Fibroblast of the aortic adventitia (primary cell): Measurements from ENCODE around the gene ZBTB40. TPM values are rescaled to one million over a fixed set of nuclear protein-coding genes. Genes with fewer than 3 reads are reported as not detected.

Source experiments
- DNase-seq: peaks from one replicate; pipeline ENCODE4 v3.0.0-alpha.2; 2010; ENCODE audit warnings: low read depth
- H3K4me3 ChIP-seq: 2 replicates; pipeline ENCODE4 v1.5.1; 2011; ENCODE audit warnings: low read depth, mild to moderate bottlenecking, control low read depth, low read length, moderate library complexity
- CTCF ChIP-seq: IDR thresholded peaks from 2 replicates; pipeline ENCODE4 v1.5.1; 2011; ENCODE audit warnings: mild to moderate bottlenecking, low read length, control low read depth, inconsistent platforms; ENCODE audit not compliant: insufficient read depth
- total RNA-seq: library from RNA; depleted of rRNA; stranded (reverse); fragments of >200 nt; gene quantifications from 2 replicates; pipeline ENCODE4 v1.2.3, GENCODE V29; 2012; ENCODE audit warnings: low replicate concordance

The ZBTB40 gene
- total RNA-seq, 1 donor = 10.0 TPM

DNA sequence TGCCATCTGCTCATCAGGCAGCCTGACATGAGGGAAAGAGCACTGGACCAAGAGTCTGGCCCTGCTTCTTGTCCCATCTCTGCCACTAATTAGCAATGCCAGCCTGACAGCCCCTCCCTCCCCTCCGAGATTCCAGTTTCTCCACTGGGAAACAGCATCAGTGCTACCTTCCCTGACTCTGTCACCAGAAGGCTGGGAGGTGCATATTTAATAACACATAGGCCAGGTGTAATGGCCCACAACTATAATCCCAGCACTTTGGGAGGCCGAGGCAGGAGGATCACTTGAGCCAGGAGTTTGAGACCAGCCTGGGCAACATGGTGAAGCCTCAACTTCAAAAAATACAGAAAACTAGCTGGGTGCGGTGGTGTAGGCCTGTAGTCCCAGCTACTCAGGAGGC lies 41.2 kb upstream of the ZBTB40 start:
- no peak for DNase-seq
- H3K4me3 ChIP-seq = no peak overlapping the region
- no peak for TF ChIP-seq CTCF

- H3K4me3 ChIP-seq = no peak overlapping the region
- TF ChIP-seq CTCF = no peak
- peak; percentile 18 for DNase-seq
Observed at GRCh38 chr1:22410928-22411495, 40.6 kb upstream of the ZBTB40 start.

DNA sequence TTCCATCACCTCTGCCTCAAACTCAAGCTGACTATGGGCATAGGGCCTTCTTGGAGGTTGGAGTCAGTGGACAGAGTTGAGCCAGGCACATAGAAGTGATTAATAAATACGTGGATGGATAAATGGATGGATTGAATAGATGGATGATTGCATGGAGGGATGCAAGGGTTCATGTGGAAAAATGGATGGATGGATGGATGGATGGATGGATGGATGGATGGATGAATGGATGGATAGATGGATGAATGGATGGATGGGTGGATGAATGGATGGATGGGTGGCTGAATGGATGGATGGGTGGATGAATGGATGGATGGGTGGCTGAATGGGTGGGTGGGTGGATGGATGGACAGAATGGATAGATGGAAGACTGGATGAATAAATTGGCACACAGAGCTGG lies 40.1 kb upstream of the ZBTB40 start:
- no peak overlapping the region for H3K4me3 ChIP-seq
- DNase-seq = no peak
- TF ChIP-seq CTCF = no peak

DNA sequence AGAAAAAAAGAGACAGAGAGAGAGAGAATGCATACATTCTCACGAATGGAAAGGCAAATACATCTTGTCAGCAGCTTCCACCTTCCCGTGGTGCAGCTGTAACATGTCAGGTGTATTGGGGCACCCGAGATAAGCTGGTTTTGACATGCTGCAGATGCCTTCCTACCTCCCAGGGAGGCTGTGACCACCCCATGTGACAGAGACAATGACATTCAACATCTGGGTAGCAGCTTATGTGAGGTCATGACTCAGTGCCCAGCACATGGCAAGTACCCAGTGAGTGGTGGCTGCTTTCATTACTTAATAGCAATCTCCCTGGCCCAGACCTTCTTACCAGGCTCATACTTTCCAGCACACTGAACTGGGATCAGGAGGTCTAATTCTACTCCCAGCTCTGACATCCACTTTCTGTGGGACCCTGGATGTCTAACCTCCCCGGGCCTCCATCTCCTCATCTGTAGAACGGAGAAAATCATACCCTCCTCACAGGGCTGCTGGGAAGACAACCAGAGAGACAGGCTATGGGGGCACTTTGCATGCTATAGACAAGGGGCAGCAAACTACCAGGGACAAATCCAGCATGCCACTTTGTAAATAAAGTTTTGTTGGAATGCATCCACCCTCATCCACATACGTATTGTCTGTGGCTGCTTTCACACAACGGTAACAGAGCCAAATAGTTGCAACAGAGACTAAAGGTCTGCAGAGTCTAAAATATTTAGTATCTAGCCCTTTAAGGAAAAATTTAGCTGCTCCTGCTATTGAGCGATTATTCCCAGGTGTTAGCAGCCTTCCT lies 38.5 kb upstream of the ZBTB40 start:
- DNase-seq = peak; percentile 52

GRCh38 chr1:22413799-22414198 lies 37.9 kb upstream of the ZBTB40 start:
- no peak overlapping the region for H3K4me3 ChIP-seq
- no peak for DNase-seq
- TF ChIP-seq CTCF = no peak

More for the DNA sequence above, 38.5 kb upstream of the ZBTB40 start:
- H3K4me3 ChIP-seq = no peak overlapping the region
- no peak for TF ChIP-seq CTCF

DNA sequence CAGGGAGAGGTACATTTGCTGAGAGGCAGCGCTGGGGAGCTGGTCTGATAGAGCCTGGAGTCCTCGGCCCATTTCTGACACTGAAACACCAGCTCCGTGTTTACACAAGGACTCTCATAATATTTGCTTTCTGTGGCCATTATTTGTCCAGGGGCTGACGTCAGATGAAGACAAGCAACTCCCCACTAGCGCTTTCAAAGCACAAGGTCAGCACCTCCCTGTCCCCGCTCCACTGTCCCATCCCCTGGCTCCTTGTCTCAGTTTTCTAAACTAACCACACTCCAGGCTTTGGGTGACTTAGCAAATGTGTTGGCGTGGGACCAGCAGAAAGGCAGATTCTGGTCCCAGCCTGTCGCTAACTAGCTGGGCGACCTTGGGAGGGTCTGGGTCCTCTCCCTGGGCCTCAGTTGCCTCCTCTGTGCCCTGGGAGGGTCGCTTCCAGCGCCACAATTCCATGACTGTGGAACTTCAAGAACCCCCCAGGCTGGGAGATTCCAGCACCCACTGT lies 37.4 kb upstream of the ZBTB40 start:
- no peak for DNase-seq
- H3K4me3 ChIP-seq = no peak overlapping the region

More for the DNA sequence above, 37.4 kb upstream of the ZBTB40 start:
- no peak for TF ChIP-seq CTCF
